H54 (cell line): Measurements from ENCODE around the gene KIF11.

Experiments
- DNase-seq: peaks from one replicate; pipeline ENCODE4 v3.0.0; 2011; ENCODE audit warnings: low spot score, mixed read lengths; ENCODE audit not compliant: insufficient read length
- FAIRE-seq: peaks from 3 replicates; lab custom pipeline; 2011; peaks lifted over from hg19 to GRCh38; lab: Jason Lieb, UNC
- POLR2A ChIP-seq: IDR thresholded peaks from 2 replicates; pipeline ENCODE4 v1.6.1; 2011; ENCODE audit warnings: low read depth, mild to moderate bottlenecking, low read length

The KIF11 gene

DNA sequence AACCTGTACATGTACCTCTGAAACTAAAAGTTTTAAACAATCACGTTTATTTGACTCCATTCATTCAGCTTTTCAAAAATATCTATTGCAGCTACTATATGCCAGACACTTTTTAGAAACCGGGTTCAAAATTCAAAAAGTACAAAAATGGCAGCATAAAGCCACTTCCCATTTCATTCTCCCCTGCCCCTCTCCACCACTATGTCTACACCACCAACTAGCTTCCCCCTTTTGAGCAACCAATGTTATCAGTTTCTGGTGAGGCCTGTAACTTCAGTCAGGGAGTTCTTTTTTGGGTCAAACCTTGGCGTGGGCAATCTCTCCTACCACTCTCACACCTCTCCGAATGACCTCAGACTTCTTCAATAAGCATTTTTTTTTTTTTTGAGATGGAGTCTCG, 85.3 kb downstream of the KIF11 start:
- DNase-seq (no peak), FAIRE-seq (no peak)
- TF ChIP-seq POLR2A = no peak

DNA sequence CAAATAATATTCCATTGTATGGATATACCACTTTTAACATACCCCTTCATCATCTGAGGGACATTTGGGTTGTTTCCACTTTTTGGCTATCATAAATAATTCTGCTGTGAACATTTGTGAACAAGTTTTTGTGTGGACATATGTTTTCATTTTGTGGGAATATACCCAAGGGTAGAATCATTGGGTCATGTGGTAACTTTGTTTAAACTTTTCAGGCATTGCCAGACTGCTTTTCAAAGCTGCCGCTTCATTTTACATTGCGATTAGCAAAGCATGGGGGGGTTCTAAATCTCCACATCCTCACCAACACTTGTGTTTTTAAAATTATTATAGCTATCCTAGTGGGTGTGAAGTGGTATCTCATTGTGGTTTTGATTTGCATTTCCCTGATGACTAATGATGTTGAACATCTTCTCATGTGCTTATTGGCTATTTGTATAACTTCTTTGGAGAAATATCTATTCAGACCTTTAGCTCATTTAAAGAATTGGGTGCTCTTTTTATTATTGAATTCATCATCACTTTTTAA, 88.4 kb downstream of the KIF11 start:
- FAIRE-seq = peak; percentile 36
- DNase-seq = no peak

DNA sequence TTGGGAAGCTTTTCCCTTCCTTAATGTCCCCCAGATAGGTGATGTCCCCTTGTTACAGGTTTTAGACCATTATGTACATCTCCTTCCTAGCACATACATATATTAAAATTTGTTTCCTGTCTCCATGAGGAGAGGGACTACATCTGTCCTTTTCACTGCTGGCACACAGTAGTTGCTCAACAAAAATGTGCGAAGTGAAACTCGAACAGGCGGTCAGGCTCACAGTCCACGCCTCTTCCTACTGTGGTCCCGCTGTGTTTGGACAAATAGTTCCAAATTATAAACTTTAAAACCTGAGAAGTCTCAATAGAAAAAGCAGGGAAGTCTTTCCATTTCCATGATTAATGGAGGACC, 95.6 kb downstream of the KIF11 start:
- no peak for TF ChIP-seq POLR2A
- no peak for DNase-seq
- no peak for FAIRE-seq

More for the DNA sequence above, 88.4 kb downstream of the KIF11 start:
- TF ChIP-seq POLR2A = no peak

DNA sequence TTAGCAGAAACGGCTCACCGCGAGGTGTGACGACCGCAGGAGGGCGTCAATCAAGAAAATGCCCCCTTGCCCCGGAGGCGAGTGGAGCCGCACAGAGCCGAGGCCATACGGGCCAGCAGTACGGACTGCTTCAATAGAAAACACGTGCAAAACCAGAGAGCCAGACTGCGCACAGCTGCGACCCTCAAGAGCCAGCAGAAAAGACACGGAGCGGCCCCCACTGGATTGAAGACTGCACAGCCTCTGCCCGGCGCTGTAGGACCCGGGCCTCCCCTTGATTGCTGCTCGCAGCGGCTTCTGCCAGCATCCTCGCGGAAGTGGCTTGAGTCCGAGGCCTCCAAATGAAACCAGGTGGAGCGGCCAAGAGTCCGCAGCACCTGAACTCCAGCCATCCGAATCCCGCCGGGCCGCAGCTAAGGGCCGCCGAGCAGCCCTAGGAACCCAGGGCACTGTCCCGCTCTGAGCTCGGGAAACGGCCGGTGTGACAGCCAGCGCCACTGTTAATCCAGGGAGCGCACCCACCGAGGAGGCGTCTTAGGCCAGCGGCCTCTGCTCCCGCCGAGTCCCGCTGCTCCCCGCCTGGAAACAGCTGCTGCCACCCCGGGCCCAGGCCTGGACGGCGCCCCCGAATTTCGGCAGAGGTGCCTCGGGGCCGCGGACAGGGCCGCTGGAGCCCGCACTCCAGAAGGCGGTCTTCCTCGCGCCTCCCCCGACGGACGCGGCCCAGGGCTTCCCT, 96.2 kb downstream of the KIF11 start:
- TF ChIP-seq POLR2A = no peak
- DNase-seq = no peak
- no peak for FAIRE-seq

DNA sequence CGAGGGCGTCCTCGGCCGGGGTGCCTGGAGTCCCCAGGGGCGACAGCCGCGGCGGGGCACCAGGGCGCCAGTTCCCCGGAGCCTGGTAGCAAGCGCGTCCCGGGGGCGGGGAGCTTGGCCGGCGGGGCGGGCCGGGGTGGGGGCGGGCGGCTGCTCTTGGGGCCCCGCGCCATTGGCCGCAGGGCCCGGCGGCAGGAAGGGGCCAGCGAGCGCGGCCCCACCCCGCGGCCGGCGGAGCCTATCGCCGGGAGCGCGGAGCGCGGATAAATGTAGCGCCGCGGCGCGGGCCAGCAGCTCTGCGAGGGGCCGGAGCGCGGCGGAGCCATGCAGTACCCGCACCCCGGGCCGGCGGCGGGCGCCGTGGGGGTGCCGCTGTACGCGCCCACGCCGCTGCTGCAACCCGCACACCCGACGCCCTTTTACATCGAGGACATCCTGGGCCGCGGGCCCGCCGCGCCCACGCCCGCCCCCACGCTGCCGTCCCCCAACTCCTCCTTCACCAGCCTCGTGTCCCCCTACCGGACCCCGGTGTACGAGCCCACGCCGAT, 96.8 kb downstream of the KIF11 start, which contains the start of gene HHEX:
TSS of gene HHEX (plus strand) at position 293 of the 548 bp plus-strand sequence. CDS start at position 325, 32 bp downstream.
- TF ChIP-seq POLR2A = no peak
- no peak for DNase-seq
- FAIRE-seq = no peak

DNA sequence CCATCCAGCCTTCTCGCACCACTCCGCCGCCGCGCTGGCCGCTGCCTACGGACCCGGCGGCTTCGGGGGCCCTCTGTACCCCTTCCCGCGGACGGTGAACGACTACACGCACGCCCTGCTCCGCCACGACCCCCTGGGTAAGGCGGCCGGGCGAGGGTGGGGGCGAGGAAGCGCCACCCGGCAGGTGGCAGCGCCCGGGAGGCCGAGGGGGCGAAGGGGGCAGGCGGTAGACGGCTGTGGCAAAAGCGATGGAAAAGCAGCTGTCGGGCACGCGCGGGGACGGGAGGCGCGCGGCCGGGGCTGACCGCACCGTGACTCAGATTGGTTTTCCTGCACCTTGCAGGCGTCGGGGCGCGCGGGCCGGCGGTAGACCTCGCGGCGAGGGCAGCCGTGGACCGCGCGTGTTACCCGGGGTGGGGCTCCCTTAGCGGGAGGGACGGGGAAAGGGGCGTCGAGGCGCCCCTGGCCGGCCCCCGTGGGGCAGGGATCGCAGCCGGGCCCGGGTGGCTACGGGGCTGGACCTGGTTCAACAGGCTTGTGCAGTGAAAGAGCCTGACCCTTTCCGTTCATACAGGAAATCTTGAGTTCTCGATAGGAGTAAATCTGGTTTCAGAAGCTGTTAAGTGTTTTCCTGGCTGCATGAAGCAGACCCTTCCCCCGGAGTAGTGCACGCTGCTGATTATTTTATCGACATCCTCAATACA, 97.4 kb downstream of the KIF11 start:
- no peak for TF ChIP-seq POLR2A
- DNase-seq (no peak), FAIRE-seq (no peak)

DNA sequence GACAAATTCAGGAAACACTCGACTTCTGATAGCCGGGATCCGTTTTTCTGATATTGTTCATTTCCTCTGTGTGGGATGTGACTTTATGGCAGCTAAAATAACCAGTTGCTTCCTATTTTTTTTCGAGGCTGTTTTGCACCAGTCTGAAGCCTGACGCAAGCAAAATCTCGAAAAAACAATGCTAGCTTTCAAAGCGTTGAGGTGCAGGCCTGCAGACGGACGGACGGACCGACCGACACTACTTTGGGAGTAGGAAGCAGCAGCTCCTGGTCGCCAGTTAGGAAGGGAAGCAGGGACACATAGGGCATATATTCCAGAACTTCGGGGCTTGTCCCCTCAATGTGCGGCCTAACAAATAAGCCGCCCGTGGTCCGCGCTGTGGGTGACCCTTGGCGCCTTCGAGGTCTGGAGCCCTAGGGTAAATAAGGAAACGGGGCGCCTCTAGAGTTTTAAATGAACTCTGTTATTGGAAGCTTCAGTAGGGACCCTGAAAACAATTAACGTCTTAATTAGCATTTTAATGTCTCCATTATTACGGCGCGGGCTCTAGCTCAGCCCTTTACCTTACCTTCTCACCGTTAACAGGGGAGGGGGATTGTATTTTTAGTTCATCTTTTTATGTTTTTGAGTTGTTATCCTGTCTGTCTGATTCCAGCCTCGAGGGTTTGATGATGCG, 98.1 kb downstream of the KIF11 start:
- FAIRE-seq (no peak), DNase-seq (no peak)
- TF ChIP-seq POLR2A = no peak

DNA sequence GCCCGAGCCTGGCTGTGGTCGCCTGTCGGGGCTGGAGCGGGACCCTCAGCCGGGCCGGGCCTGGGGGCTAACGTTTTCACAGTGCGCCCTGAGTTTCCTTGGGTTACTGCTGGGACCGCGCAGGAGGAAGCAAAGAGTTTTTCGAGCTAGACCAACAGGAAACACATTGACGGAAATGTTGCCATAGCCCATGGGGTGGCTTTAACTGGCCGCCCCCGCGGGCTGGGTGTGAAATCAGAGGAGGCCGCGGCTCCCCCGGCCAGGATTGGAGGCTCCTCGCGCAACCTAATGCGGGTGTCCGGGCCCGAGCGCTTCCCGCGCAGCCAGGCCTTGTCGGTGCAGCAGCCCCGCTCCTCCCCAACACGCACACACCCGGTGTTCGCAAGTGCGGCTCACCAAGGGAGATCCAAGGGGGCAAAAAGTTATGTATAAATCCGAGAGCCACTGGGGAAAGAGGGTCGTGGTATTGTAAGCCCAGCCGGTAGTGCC, 98.7 kb downstream of the KIF11 start:
- no peak for FAIRE-seq
- no peak for TF ChIP-seq POLR2A
- DNase-seq = no peak

DNA sequence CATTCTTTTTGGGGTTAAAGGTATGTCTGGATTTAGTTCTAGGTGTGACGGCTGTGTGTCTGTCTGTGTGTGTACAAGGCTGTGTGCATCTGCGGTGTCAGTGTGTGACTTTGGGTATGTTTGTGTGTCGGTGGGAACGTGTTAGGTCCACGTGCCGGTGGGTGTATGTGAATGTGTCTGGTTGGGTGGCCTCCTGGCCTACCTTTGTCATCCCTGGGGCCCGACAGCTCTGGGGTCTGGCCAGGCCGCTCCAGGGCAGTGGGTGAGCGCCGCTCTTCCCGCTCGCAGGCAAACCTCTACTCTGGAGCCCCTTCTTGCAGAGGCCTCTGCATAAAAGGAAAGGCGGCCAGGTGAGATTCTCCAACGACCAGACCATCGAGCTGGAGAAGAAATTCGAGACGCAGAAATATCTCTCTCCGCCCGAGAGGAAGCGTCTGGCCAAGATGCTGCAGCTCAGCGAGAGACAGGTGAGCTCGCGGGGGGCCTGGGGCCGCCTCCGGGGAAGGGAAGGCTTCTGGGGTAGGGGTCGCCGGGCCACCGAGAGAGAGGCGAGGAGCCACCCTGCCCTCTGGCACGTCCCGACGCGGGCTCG, 99.2 kb downstream of the KIF11 start:
- TF ChIP-seq POLR2A = no peak
- no peak for DNase-seq
- no peak for FAIRE-seq

DNA sequence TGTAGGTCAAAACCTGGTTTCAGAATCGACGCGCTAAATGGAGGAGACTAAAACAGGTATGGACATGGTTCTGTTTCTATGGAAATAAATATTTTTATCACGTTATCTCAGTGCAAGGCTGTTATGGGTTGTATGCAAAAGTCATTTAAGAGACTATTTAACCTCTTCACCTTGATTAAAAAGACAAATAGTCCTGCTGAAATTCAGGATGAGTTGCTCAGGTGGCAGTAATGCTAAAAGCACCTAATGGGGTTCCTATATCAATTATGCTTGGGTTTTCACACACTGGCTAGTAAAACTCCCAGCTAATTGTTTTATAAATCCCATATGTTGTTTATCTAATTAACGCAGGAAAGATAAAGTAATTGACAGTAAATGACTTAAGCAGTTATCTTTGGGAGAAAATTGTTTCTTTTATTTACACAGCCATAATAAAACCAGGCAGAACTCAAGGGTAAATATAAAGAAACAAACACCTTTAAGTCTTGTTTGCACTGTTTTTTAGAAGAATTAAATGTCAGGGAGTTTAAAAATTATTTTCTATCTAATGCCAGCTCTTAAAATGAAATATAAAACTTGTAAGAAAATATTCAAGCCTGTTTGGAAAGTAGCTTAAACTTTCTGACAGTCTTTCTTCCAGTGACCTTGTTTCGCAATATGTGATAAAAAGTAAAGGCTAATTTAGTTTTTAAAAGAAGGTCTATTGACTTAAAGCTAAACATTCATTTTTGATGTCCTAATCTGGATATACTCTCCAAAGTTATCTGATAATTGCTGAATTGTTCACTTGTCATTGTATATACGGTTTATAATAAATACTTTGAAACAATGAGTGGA, 100.0 kb downstream of the KIF11 start:
- TF ChIP-seq POLR2A = no peak
- no peak for DNase-seq
- no peak for FAIRE-seq

DNA sequence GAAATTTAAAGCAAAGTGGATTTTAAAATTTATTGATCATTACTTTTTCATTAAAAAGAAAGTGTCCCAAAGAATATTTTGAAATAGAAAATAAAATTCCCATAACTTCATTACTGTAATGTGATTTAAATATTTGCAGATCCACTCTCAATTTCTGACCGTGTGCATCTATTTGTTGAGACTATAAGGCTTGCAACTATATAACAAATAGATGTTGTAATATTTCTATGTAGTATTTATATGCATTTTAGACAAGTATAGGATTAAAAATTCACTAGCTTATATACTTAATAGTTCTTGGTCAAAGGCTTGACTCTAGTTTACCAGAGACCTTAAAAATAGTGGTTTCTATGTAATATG, 100.6 kb downstream of the KIF11 start:
- no peak for TF ChIP-seq POLR2A
- DNase-seq (no peak), FAIRE-seq (no peak)
